GM18909 (cell line): Measurements from ENCODE around the gene RHOT2.

Experiments
- ATAC-seq: cut with Tn5 transposase; IDR thresholded peaks from one replicate; pipeline ENCODE4 v1.9.1; 2021; ENCODE audit warnings: mild to moderate bottlenecking; ENCODE audit not compliant: unreplicated experiment, poor library complexity

Gene RHOT2

DNA sequence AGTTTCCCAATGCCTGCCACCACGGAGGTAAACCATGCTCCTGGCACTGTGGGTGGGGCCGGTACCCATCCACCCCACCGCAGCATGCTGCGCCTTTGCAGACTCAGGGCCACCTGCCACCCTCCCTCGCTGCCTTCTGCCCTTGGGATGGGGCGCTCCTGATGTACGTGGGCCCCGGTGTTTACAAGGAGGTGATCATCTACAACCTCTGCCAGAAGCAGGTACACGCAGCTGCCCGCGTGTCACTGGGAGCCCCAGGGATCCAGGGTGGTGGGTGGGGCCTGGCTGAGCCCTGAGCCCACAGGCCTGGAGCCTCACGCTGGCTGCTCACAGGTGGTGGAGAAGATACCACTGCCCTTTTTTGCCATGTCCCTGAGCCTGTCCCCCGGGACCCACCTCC lies 1.4 kb upstream of the RHOT2 start:
- ATAC-seq, result no peak

DNA sequence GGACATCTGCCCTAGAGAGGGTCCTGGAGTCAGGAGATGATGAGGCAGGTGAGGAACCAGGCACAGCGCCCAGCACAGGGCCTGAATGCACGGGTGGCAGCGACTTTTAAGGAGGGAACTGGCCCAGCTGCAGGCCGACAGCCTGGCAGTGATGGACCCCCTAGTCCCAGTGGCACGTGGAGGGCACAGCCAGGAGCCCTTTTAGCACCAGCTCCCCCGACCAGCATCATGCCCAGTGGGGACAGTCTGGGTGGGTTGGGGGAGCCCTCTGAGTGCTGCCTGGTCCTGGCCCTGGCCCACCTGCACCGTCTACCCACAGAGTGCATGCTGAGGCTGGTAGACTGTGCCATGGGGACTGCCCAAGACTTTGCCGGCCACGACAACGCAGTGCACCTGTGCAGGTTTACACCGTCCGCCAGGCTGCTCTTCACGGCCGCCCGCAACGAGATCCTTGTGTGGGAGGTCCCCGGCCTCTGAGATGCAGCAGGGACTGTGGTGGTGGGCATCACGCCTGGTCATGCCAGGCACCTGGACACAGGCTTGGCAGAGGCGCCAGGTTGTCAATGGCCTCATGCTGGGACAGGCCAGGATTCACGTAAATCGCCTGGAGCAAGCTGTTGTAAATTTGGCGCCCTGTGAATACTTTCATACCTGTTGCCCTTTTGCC lies 686 bp upstream of the RHOT2 start:
- ATAC-seq, result no peak

DNA sequence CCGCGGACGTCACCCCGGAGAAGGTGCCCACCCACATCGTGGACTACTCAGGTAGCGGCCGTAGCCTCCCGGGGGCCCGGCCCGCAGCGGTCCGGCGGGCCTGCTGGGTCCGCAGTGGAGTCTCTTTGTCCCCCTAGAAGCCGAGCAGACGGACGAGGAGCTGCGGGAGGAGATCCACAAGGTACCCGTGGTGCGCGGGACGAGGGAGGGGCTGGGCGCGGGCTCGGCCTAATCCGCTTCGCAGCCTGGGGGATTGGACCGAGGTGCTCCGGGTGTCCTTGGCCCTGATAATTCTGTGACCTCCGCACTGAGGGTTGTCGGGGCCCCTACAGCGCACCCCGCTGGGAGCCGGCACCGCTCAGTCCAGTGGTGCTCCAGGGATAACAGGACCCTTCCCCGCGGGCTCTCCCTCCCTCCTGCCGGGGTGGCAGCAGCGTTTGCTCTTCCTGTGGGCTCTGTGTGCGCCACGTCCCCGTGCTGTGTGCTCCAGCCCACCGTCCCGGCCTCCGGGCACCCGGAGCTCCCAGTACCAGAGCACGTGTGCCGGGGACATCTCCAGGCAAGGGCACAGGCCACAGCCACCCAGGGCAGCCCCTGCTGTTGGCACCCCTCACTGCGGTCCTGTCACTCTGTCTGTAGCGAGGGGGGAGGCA lies 713 bp downstream of the RHOT2 start:
- ATAC-seq, result no peak

DNA sequence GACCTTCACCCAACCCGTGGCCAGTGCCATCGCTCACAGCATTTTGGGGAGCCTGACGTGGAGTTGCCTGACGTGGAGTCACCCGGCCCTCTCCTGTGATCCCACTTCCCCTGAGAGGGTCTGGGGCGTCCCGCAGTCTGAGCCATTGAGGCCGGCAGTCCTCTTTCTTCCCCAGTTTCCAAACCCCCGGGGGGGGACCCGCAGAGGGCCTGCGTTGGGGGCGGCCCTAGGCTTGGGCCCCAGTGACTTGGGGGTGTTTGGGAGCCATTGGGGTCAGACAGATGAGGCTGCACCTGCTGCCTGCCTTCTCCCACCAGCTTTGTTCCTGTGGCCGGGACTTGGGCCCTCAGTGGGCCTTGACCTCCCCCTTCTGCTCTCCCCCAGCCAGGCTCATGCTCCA lies 1.7 kb downstream of the RHOT2 start:
- ATAC-seq, result no peak

DNA sequence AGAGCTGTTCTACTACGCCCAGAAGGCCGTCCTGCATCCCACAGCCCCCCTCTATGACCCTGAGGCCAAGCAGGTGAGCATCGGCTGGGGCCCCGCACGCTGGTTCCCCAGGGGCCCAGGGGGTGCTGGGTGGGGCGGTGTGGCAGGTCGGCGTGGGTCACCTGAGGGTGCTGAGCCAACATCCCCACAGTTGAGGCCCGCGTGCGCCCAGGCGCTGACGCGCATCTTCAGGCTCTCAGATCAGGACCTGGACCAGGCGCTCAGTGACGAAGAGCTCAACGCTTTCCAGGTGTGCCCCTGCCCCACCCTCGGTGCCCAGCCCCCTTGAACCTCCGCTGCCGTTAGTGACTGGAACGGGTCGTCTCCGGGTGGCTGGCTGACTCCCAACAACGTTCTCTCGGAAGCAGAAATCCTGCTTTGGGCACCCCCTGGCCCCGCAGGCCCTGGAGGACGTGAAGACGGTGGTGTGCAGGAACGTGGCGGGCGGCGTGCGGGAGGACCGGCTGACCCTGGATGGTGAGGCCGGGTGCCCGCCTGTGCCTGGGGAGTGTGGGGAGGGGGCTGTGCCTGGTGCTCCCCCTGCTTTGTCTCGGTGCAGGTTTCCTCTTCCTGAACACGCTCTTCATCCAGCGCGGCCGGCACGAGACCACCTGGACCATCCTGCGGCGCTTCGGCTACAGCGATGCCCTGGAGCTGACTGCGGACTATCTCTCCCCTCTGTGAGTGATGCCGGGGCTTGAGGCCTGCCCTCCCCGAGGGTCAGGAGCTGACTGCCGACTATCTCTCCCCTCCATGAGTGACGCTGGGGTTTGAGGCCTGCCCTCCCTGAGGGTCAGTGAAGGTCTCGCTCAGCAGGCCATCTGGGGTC lies 2.8 kb downstream of the RHOT2 start:
- no peak for ATAC-seq

DNA sequence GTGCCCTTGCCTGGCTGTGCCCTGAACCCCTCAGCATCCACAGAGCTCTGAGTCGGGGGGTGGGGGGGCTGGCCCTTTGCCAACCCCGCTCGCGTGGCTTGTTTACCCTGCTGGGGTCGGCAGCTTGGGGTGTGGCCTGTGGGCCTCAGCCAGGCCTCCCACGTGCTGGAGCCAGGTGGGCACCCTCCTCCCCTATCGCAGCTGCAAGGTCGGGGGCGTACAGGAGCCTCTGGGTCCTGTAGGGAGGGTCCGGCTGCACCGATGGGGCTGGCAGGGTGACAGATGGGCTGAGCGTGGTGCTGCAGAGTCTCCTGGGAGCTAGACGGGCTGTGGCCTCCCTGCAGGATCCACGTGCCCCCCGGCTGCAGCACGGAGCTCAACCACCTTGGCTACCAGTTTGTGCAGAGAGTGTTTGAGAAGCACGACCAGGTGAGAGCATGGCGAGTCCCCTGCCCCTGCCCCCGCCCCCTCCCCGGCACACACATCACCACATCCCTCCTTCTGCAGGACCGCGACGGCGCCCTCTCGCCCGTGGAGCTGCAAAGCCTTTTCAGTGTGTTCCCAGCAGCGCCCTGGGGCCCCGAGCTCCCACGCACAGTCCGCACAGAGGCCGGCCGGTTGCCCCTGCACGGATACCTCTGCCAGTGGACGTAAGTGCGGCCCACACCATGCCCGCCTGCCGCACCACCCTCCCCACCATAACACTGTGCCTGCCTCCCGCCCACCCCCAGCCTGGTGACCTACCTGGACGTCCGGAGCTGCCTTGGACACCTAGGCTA lies 3.6 kb downstream of the RHOT2 start:
- ATAC-seq, result no peak

DNA sequence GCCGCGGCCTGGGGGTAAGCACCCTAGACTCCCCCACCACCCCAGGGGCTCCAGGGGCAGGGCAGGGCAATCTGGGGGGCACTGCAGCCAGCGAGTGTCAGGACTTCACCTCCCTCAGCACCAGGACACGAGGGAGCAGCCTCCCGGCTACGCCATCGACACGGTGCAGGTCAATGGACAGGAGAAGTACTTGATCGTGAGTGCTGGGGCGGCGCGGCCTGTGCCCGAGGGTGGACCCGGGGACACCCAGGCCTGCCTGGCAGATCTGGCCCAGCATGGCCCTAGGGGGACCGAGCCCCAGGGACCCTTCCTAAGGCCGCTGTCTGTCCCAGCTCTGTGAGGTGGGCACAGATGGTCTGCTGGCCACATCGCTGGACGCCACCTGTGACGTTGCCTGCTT lies 4.4 kb downstream of the RHOT2 start:
- no peak for ATAC-seq

DNA sequence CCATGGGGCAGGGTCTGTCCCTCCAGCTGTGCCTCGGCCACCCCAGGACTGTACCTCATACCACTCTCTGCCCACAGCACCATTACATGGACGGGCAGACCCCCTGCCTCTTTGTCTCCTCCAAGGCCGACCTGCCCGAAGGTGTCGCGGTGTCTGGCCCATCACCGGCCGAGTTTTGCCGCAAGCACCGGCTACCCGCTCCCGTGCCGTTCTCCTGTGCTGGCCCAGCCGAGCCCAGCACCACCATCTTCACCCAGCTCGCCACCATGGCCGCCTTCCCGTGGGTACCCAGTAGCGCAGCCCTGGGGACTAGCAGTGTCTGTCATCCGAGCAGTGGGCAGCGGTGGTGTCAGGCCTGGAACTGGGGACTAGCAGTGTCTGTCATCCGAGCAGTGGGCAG lies 4.9 kb downstream of the RHOT2 start:
- ATAC-seq, result no peak

DNA sequence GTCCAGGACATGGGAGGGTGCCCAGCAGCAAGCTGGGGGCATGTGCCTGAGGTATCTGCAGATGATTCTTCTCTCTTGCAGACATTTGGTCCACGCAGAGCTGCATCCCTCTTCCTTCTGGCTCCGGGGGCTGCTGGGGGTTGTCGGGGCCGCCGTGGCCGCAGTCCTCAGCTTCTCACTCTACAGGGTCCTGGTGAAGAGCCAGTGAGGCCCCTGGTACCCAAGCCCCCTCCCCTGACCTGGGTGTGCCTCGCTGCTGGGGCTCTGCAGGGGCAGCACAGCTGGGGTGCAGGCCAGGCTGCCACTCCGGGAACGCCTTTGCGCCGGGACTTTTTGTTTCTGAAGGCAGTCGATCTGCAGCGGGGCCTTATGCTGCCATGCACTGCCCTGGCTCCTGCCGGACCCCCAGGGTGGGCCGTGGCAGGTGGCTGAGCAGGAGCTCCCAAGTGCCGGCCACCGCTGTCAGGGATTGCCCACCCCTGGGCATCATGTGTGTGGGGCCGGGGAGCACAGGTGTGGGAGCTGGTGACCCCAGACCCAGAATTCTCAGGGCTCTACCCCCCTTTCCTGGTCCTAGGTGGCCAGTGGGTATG lies 5.6 kb downstream of the RHOT2 start:
- ATAC-seq, result no peak

DNA sequence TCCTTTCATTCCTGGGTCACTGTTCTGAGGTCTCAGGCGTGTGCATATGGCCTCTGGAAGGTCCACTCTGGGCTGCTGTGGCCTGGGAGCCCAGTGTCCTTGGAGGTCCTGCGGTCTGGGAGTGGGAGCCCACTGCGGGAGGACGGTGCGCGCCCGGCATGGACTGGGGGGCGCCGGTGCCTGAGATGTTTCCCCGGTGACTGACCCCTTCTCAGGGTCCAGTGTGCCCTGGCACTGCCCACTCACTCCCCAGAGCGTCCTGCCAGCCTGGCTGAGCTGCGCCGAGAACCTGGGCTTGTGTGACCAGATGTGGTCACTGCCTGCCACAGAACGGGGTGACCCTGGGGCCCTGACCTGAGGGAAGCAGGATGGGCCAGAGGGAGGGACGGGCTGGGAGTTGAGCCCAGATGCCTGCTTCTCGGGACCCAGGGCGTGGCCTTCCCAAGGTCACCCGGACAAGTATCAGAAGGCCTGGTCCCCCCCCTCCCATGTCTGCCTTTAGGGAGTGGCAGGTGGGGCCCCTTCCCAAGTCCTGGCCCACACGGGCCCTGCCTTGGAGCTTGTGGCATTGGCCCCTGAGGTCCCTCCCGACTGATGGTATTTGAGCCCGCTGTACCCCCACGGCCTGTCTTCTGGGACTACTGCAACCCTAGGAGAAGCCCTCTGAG lies 6.4 kb downstream of the RHOT2 start:
- ATAC-seq, result no peak

DNA sequence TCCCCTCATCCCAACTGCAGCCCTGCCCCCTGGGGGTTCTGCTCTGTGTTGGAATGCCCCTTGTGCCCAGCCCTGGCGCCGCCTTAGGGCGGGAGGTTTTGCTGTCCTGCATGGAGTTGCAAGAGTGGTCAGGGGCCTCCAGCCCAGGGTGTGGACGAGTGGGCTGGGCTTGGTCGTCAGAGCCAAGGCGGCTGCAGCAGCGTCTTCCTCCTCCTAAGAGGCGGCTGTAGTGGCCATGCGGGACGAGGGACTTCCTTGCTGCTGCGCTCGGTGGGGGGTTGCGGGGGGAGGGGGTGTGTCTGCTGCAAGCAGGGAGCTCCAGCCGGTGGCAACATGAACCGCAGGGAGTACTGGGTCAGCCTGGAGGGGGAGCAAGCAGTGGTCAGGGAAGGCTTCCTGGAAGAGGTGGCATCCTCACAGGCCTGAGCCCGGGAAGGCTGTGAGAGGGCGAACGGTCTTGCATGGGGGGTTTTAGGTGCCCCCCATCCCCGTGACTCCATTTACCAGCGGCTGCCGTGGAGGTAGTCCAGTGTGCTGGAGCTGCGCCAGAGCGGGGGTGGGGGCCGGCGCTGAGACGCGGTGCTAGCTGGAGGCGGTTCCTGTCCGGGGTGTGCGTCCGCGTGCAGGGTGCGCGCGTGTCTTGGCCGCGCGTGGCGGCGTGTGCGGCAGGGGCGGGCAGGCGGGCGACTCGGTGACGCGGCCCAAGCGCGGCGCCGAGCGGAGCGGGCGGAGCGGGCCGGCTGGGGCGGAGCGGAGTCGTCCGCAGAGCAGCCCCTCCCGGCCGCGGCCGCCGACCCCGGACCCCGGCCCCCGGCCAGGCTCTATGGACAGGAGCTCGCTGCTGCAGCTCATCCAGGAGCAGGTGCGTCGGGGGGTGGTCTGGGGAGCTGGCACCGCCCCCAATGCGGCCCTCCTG lies 7.3 kb downstream of the RHOT2 start, which contains the start of gene RHBDL1:
Gene RHBDL1, plus strand, starts transcription at position 704 of the 916 bp plus-strand sequence. Its CDS starts 120 bp downstream, at position 824.
- ATAC-seq, result no peak

DNA sequence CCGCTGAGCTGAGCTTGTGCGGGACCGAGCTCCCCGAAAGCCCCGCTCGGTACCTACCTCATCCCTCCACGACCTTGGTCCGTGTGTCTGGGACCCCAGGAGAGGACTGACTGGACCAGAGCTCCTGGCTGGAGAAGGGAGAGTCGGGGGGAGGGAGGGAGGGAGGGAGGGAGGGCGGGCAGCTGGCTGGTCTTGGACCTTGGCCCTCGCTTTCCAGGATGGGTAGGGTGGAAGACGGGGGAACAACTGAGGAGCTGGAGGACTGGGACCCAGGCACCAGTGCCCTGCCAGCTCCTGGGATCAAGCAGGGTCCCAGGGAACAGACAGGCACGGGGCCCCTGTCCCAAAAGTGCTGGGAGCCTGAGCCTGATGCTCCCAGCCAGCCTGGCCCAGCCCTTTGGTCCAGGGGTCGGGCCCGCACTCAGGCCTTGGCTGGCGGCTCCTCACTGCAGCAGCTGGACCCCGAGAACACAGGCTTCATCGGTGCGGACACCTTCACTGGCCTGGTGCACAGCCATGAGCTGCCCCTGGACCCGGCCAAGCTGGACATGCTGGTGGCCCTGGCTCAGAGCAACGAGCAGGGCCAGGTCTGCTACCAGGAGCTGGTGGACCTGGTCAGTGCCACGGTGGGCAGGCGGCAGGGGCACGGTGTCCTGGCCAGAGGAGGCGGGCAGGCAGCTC lies 8.1 kb downstream of the RHOT2 start:
- no peak for ATAC-seq

DNA sequence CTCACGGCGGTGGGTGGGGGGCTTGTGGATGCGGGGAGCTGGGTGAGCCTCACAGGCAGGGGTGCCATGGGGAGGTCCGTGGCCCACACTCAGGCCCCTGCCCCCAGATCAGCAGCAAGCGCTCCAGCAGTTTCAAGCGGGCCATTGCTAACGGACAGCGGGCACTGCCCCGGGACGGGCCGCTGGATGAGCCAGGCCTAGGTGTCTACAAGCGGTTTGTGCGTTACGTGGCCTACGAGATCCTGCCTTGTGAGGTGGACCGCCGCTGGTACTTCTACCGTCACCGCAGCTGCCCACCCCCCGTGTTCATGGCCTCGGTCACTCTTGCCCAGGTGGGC lies 8.6 kb downstream of the RHOT2 start:
- ATAC-seq, result no peak

DNA sequence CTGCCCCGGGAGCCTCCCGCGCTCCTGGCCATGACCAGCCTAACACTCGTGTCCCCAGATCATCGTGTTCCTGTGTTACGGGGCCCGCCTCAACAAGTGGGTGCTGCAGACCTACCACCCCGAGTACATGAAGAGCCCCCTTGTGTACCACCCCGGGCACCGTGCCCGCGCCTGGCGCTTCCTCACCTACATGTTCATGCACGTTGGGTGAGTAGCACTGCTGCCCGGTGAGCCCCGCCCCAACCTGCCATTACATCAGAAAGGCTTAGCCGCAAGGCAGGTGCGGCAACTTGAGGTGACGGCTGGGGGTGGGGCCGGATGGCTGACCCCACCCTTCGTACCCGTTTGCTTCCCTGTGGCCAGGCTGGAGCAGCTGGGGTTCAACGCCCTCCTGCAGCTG lies 9.0 kb downstream of the RHOT2 start:
- no peak for ATAC-seq

DNA sequence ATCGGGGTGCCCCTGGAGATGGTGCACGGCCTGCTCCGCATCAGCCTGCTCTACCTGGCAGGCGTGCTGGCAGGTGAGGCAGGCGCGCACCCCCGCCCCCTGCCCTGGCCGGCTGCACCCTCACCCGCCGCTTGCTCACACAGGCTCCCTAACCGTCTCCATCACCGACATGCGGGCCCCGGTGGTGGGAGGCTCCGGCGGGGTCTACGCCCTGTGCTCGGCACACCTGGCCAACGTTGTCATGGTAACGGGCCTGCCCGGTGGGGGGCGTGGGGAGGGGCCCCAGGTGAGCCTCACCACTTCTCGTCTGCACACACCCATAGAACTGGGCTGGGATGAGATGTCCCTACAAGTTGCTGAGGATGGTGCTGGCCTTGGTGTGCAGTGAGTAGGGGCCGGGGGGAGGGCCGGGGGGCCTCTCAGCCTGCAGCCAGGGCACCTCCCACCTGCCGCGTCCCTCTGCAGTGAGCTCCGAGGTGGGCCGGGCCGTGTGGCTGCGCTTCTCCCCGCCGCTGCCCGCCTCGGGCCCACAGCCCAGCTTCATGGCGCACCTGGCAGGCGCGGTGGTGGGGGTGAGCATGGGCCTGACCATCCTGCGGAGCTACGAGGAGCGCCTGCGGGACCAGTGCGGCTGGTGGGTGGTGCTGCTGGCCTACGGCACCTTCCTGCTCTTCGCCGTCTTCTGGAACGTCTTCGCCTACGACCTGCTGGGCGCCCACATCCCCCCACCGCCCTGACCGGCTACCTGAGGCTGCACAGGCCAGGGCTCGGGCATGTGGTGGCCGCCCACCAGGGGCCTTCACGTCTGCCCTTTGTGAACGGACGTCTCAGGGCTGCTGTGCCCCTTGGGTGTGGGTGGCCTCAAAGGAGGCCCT lies 9.6 kb downstream of the RHOT2 start:
- no peak for ATAC-seq

DNA sequence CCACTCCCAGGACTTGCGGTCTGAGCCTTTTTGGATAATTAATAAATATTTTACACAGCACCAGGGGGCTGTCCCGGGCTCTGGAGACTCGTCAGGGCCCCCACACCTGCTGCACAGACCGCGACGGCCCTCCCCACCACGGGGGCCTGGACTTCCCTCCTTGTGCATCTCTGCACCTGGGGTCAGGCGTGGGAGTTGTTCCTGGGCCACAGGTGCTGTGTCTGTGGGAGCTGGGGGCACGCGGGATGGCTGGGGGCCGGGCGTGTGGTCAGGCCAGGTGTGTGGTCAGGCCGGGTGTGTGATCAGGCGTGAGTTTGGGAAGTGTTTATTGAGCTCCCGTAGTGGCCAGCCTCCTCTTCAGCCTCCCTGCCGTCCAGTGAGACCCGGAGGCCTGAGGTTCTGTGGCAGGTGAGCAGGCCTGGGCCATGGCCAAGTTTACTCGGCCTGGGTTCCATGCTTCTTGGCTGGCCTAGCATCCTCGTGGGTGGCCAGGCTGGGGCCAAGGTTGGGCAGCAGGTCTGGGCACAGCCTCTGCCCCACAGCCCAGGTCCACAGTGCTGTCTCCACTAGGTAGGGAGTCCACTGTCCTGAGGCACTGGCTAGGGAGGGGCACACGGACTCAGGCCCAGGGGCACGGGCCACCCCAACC lies 10.4 kb downstream of the RHOT2 start:
- no peak for ATAC-seq
